Spleen (tissue), 7 donors: ENCODE results near the gene SCD5.

ENCODE experiments used
- POLR2A ChIP-seq, 3 donors: fragments of 450-650 bp; IDR thresholded peaks; one replicate each; pipeline ENCODE4 v1.5.1; 2017; ENCODE audit warnings: antibody characterized with exemption in 3 of 3, mild to moderate bottlenecking in 1 of 3
- TF ChIP-seq, protein P1 (sequence below), 11 experiments: fragments of 200-600 bp in 7 of 11; fragments of 450-650 bp in 4 of 11; sonication (generic) in 4 of 11; IDR thresholded peaks in 8 of 11; conservative IDR thresholded peaks in 3 of 11; 1 replicate in 7 of 11; 2 replicates in 4 of 11; pipeline versions ENCODE4 v1.4.0 to v1.8.0; 2016 to 2021; ENCODE audit warnings: antibody characterized with exemption in 11 of 11, inconsistent platforms in 4 of 11, mild to moderate bottlenecking in 1 of 11
- donor health status: DM: no; HTN: no; CAD: no; lungs with moderate emphysema.
- donor health status: DM: no; HTN: no; CAD: no.
- donor health status: DM: no; HTN: no; CAD: no.

DNA sequence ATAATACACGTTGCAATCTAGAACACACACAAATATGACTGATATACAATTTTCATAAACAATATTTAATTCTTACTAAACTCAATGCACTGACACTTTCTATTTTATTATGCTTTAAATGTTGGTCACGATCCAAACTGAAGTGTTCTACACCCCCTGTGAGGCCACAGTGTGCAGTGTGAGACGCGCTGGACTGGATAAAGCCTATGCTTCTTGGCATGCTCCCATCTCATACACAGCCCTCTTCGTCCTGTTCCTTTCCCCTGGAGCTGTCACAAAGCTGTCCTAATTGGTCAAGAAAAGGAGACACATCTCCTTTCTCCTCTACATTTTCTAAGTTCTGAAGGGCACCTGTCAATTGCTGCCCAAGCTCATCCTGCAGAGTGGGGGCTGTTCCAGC lies 72.0 kb downstream of the SCD5 start:
- TF ChIP-seq, protein P1, sequence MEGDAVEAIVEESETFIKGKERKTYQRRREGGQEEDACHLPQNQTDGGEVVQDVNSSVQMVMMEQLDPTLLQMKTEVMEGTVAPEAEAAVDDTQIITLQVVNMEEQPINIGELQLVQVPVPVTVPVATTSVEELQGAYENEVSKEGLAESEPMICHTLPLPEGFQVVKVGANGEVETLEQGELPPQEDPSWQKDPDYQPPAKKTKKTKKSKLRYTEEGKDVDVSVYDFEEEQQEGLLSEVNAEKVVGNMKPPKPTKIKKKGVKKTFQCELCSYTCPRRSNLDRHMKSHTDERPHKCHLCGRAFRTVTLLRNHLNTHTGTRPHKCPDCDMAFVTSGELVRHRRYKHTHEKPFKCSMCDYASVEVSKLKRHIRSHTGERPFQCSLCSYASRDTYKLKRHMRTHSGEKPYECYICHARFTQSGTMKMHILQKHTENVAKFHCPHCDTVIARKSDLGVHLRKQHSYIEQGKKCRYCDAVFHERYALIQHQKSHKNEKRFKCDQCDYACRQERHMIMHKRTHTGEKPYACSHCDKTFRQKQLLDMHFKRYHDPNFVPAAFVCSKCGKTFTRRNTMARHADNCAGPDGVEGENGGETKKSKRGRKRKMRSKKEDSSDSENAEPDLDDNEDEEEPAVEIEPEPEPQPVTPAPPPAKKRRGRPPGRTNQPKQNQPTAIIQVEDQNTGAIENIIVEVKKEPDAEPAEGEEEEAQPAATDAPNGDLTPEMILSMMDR (IDR thresholded peaks at IDR 0.05 in 8 of 11, conservative IDR thresholded peaks at IDR 0.05 in 3 of 11): no peak
- no peak for TF ChIP-seq POLR2A (IDR thresholded peaks at IDR 0.05)
